Breast epithelium (tissue), 3 donors: ENCODE data around the gene ARHGEF17.

Source experiments
- POLR2AphosphoS5 ChIP-seq, 3 donors: sonication (generic); formaldehyde crosslinking; IDR thresholded peaks; one replicate each; pipeline ENCODE4 v1.6.1; 2017; ENCODE audit warnings: antibody characterized with exemption in 3 of 3
- TF ChIP-seq, protein P1 (sequence below), 3 donors: fragments of 450-650 bp; IDR thresholded peaks; one replicate each; pipeline ENCODE4 v1.5.1; 2016 to 2017; ENCODE audit warnings: antibody characterized with exemption in 3 of 3, mild to moderate bottlenecking in 3 of 3, moderate library complexity in 3 of 3

DNA sequence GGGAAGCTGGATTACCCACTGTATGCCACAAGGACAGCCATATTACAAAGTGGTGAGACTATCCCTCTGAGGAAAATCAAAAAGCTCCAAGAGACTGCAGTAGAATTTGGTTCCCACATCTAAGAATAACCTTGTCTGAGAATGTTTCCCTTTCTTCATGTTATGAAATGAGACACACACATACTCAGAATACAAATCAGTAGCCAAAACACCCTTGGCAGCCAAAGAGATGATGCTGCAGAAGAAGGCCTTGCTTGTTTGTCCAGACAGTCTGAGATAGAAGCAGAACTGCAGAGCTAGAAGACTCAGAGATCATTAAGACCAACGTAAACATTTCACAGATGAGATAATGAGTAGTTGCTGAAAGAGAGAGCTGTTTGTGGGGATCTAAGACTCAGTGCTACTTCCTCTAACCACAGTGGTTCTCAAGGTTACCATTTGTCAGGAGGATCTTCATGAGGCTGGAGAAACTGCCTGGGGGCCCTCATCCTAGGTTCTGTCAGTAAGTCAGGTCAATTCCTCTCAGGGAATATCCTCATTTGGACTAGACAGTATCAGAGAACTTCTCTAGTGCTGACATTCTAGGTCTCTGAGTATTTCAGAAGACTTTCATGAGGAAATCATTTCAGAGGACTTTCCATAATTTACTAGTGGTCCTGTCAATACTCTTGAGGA lies 107.0 kb downstream of the ARHGEF17 start:
- TF ChIP-seq, protein P1, sequence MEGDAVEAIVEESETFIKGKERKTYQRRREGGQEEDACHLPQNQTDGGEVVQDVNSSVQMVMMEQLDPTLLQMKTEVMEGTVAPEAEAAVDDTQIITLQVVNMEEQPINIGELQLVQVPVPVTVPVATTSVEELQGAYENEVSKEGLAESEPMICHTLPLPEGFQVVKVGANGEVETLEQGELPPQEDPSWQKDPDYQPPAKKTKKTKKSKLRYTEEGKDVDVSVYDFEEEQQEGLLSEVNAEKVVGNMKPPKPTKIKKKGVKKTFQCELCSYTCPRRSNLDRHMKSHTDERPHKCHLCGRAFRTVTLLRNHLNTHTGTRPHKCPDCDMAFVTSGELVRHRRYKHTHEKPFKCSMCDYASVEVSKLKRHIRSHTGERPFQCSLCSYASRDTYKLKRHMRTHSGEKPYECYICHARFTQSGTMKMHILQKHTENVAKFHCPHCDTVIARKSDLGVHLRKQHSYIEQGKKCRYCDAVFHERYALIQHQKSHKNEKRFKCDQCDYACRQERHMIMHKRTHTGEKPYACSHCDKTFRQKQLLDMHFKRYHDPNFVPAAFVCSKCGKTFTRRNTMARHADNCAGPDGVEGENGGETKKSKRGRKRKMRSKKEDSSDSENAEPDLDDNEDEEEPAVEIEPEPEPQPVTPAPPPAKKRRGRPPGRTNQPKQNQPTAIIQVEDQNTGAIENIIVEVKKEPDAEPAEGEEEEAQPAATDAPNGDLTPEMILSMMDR (IDR thresholded peaks at IDR 0.05), result no peak
- no peak for TF ChIP-seq POLR2AphosphoS5 (IDR thresholded peaks at IDR 0.05)
